ENCODE measurements around the gene LRRC49. TPM values are rescaled to one million over a fixed set of nuclear protein-coding genes. Genes with fewer than 3 reads are reported as not detected.

Gene LRRC49
- total RNA-seq, 4 donors from 2014 or later = 3.3 to 10.4 (median 7.0) TPM

DNA sequence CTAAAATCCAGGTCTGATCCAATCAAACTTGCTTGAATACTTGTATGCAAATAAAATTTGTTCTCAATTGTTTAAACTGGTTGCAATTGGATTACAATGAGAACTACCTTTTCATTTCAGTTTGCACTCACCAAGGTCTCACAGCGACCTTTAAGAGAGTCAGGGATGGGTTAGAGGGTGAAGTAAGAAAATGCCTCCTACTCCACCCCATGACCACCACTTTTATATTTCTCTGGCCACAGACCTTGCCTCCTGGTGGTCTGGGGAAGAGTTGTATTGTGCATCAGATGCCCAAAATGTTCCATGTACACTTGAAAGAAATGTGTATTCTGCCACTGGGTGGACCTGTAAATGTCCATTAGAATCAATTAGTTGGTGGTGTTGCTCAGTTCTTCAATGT lies 206.3 kb downstream of the LRRC49 start:
- intact Hi-C loops (cut with DNase I) = no loop called here
- WGBS = 75% methylated on average over 1 of the region's 1 CpG
- TF ChIP-seq EP300 (IDR thresholded peaks at IDR 0.05) = no peak
- TF ChIP-seq, protein P1, sequence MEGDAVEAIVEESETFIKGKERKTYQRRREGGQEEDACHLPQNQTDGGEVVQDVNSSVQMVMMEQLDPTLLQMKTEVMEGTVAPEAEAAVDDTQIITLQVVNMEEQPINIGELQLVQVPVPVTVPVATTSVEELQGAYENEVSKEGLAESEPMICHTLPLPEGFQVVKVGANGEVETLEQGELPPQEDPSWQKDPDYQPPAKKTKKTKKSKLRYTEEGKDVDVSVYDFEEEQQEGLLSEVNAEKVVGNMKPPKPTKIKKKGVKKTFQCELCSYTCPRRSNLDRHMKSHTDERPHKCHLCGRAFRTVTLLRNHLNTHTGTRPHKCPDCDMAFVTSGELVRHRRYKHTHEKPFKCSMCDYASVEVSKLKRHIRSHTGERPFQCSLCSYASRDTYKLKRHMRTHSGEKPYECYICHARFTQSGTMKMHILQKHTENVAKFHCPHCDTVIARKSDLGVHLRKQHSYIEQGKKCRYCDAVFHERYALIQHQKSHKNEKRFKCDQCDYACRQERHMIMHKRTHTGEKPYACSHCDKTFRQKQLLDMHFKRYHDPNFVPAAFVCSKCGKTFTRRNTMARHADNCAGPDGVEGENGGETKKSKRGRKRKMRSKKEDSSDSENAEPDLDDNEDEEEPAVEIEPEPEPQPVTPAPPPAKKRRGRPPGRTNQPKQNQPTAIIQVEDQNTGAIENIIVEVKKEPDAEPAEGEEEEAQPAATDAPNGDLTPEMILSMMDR (IDR thresholded peaks at IDR 0.05) = no peak
- no peak for TF ChIP-seq POLR2AphosphoS5 (IDR thresholded peaks at IDR 0.05)
- H3K27ac ChIP-seq (replicated peaks in 1 of 4) = no peak overlapping the region
- no peaks in the 10 kb centered on the region for H3K27me3 ChIP-seq
- no peaks in the 10 kb centered on the region for H3K36me3 ChIP-seq
- no peaks in the 10 kb centered on the region for H3K9me3 ChIP-seq
- DNase-seq (ENCODE audit: extremely low spot score) = no peak
- H3K4me1 ChIP-seq = no peaks in the 10 kb centered on the region
- no peak overlapping the region for H3K4me3 ChIP-seq

Other genes with a start within 250 kb of the LRRC49 start
- gene UACA, start 129.3 kb upstream of the LRRC49 start, total RNA-seq = 10 to 100 TPM; 23.9 to 40.7 (median 28.9) TPM
- gene LARP6, start 38.7 kb upstream of the LRRC49 start, total RNA-seq = 10 to 100 TPM; 21.2 to 36.3 (median 32.7) TPM
- 1 to 10 TPM; 1.3 to 3.4 (median 2.5) TPM for gene THAP10, start 393 bp upstream of the LRRC49 start, total RNA-seq
- 1 to 10 TPM; 3.2 to 6.6 (median 5.6) TPM for gene THSD4, start 222.6 kb downstream of the LRRC49 start, total RNA-seq

Measured in esophagus muscularis mucosa (tissue), 4 donors.